GM23338 (cell line): ENCODE data around the gene MAPRE2. TPM values are rescaled to one million over a fixed set of nuclear protein-coding genes. Genes with fewer than 3 reads are reported as not detected.

Experiments
- ATAC-seq: fragments of 200-7000 bp; cut with Tn5 transposase; 3 replicates; pipeline ENCODE4 v1.9.1; 2020
- DNase-seq: peaks from one replicate; pipeline ENCODE4 v3.0.0-alpha.2; 2015; ENCODE audit warnings: low spot score
- H2AFZ ChIP-seq: fragments of 200-600 bp; sonication (generic); 2 replicates; pipeline ENCODE4 v1.8.0; 2016; ENCODE audit warnings: antibody characterized with exemption, mild to moderate bottlenecking, moderate library complexity
- H3F3A ChIP-seq: fragments of 200-600 bp; sonication (generic); replicated peaks from 2 replicates; pipeline ENCODE4 v1.8.0; 2017; ENCODE audit warnings: antibody characterized with exemption, mixed run types, low read depth
- H3K27ac ChIP-seq: fragments of 200-600 bp; sonication (generic); 2 replicates; pipeline ENCODE4 v1.6.1; 2016; ENCODE audit warnings: low read depth
- H3K27me3 ChIP-seq: fragments of 200-600 bp; sonication (generic); 2 replicates; pipeline ENCODE4 v1.8.0; 2016; ENCODE audit warnings: mild to moderate bottlenecking, mixed run types, moderate library complexity; ENCODE audit not compliant: insufficient read depth
- H3K36me3 ChIP-seq: fragments of 200-600 bp; sonication (generic); 2 replicates; pipeline ENCODE4 v1.8.0; 2016; ENCODE audit warnings: mild to moderate bottlenecking; ENCODE audit not compliant: insufficient read depth
- H3K4me1 ChIP-seq: fragments of 200-600 bp; sonication (generic); 2 replicates; pipeline ENCODE4 v1.8.0; 2016; ENCODE audit warnings: mild to moderate bottlenecking, moderate library complexity; ENCODE audit not compliant: insufficient read depth
- H3K4me2 ChIP-seq: fragments of 200-600 bp; sonication (generic); 2 replicates; pipeline ENCODE4 v1.7.1; 2017; ENCODE audit warnings: mixed run types
- H3K4me3 ChIP-seq: fragments of 200-600 bp; sonication (generic); 2 replicates; pipeline ENCODE4 v1.6.1; 2016; ENCODE audit warnings: mixed run types
- H3K79me2 ChIP-seq: fragments of 200-600 bp; sonication (generic); replicated peaks from 2 replicates; pipeline ENCODE4 v1.8.0; 2017; ENCODE audit warnings: mild to moderate bottlenecking; ENCODE audit not compliant: insufficient read depth
- H3K9me2 ChIP-seq: fragments of 200-600 bp; sonication (generic); 2 replicates; pipeline ENCODE4 v1.8.0; 2017; ENCODE audit not compliant: insufficient read depth
- H4K20me1 ChIP-seq: fragments of 200-600 bp; sonication (generic); replicated peaks from 2 replicates; pipeline ENCODE4 v1.8.0; 2017; ENCODE audit warnings: mild to moderate bottlenecking; ENCODE audit not compliant: insufficient read depth
- H3K27ac Mint-ChIP-seq: 2 replicates; pipeline ENCODE4 v1.8.0; 2020; ENCODE audit warnings: inconsistent platforms, mild to moderate bottlenecking, moderate library complexity, mixed read lengths
- H3K27me3 Mint-ChIP-seq: 3 replicates; pipeline ENCODE4 v1.8.0; 2022; ENCODE audit warnings: low read depth, mild to moderate bottlenecking, moderate library complexity, mixed read lengths, inconsistent platforms; ENCODE audit not compliant: insufficient read depth, poor library complexity
- H3K36me3 Mint-ChIP-seq: 3 replicates; pipeline ENCODE4 v1.8.0; 2021; ENCODE audit warnings: low read depth, mild to moderate bottlenecking, inconsistent platforms, moderate library complexity, mixed read lengths
- H3K4me1 Mint-ChIP-seq: 3 replicates; pipeline ENCODE4 v1.8.0; 2020; ENCODE audit warnings: mild to moderate bottlenecking, inconsistent platforms, mixed read lengths
- H3K4me3 Mint-ChIP-seq: 3 replicates; pipeline ENCODE4 v1.8.0; 2021; ENCODE audit warnings: moderate library complexity, mild to moderate bottlenecking, inconsistent platforms, mixed read lengths
- H3K9me3 Mint-ChIP-seq: 3 replicates; pipeline ENCODE4 v1.8.0; 2020; ENCODE audit warnings: moderate library complexity, mild to moderate bottlenecking, inconsistent platforms, mixed read lengths
- CREB1 ChIP-seq: fragments of 250-450 bp; sonication (Bioruptor Pico); IDR thresholded peaks from 2 replicates; pipeline ENCODE4 v1.5.0; 2020; ENCODE audit warnings: low read depth, mild to moderate bottlenecking, moderate library complexity
- ETS1 ChIP-seq: IDR thresholded peaks from 2 replicates; pipeline ENCODE4 v1.6.1; 2016; ENCODE audit warnings: antibody characterized with exemption
- EZH2phosphoT487 ChIP-seq: fragments of 200-600 bp; sonication (generic); IDR thresholded peaks from one replicate; pipeline ENCODE4 v1.8.1; 2018; ENCODE audit warnings: antibody characterized with exemption; ENCODE audit not compliant: unreplicated experiment
- JUNB ChIP-seq: IDR thresholded peaks from one replicate; pipeline ENCODE4 v1.6.1; 2016; ENCODE audit warnings: antibody characterized with exemption; ENCODE audit not compliant: unreplicated experiment
- NANOG ChIP-seq: IDR thresholded peaks from 2 replicates; pipeline ENCODE4 v1.6.1; 2016; ENCODE audit warnings: antibody characterized with exemption, borderline replicate concordance
- REST ChIP-seq: IDR thresholded peaks from one replicate; pipeline ENCODE4 v1.6.1; 2018; ENCODE audit warnings: antibody characterized with exemption; ENCODE audit not compliant: unreplicated experiment
- STAT1 ChIP-seq: IDR thresholded peaks from one replicate; pipeline ENCODE4 v1.6.1; 2016; ENCODE audit warnings: antibody characterized with exemption; ENCODE audit not compliant: unreplicated experiment
- ZNF114 ChIP-seq: fragments of 250-450 bp; sonication (Bioruptor Pico); IDR thresholded peaks from 2 replicates; pipeline ENCODE4 v1.5.0; 2020; ENCODE audit warnings: mild to moderate bottlenecking, moderate library complexity
- ZNF331 ChIP-seq: fragments of 250-450 bp; sonication (Bioruptor Pico); IDR thresholded peaks from 2 replicates; pipeline ENCODE4 v1.5.0; 2020; ENCODE audit warnings: low read depth, mild to moderate bottlenecking, moderate library complexity
- polyA plus RNA-seq: library from polyadenylated mRNA; unstranded; fragments of >200 nt; fragmentation: Nextera tagmentation; extraction: Ambion mirVana; gene quantifications from 2 replicates; pipeline ENCODE4 v1.2.1, GENCODE V29; 2016
- total RNA-seq: library from RNA; depleted of rRNA; stranded (reverse); fragments of >200 nt; shearing (Covaris generic); gene quantifications from 2 replicates; pipeline ENCODE4 v1.2.3, GENCODE V29; 2014

Gene MAPRE2
- total and polyA plus RNA-seq, 2 experiments from 2014 or later, result 17.8 to 40.4 TPM

GRCh38 chr18:35136248-35136647, 95.0 kb downstream of the MAPRE2 start:
- H3K36me3 Mint-ChIP-seq, result peaks cover 14% of the 10 kb centered on the region
- H3K4me1 Mint-ChIP-seq, result peaks cover 26% of the 10 kb centered on the region; the same call in 2 of the 3 replicates
- ATAC-seq (no peak), DNase-seq (no peak)
- Histone ChIP-seq H3K9me2 (no peaks in the 10 kb centered on the region), H3K27me3 (no peaks in the 10 kb centered on the region), H3K4me3 (no peak overlapping the region), H3F3A (no peaks in the 10 kb centered on the region), H3K4me1 (peaks cover 8% of the 10 kb centered on the region), H2AFZ (no peak overlapping the region), H3K27ac (no peak overlapping the region), H3K36me3 (no peaks in the 10 kb centered on the region), H4K20me1 (no peaks in the 10 kb centered on the region), H3K4me2 (no peak overlapping the region), H3K79me2 (no peaks in the 10 kb centered on the region)
- no peak overlapping the region for H3K27ac Mint-ChIP-seq
- no peak overlapping the region for H3K4me3 Mint-ChIP-seq
- H3K9me3 Mint-ChIP-seq, result no peaks in the 10 kb centered on the region
- no peak for TF ChIP-seq NANOG
- peaks cover 3% of the 10 kb centered on the region for H3K27me3 Mint-ChIP-seq

GRCh38 chr18:35136885-35137284, 95.7 kb downstream of the MAPRE2 start:
- H3K27me3 ChIP-seq, result no peaks in the 10 kb centered on the region
- Mint-ChIP-seq H3K9me3 (no peaks in the 10 kb centered on the region), H3K27ac (no peak overlapping the region), H3K36me3 (peaks cover 14% of the 10 kb centered on the region), H3K4me3 (no peak overlapping the region), H3K27me3 (peaks cover 3% of the 10 kb centered on the region), H3K4me1 (peaks cover 26% of the 10 kb centered on the region; the same call in 2 of the 3 replicates)
- no peaks in the 10 kb centered on the region for H4K20me1 ChIP-seq
- DNase-seq (no peak), ATAC-seq (no peak)
- H3K4me2 ChIP-seq, result no peak overlapping the region
- H3K9me2 ChIP-seq, result no peaks in the 10 kb centered on the region
- H3K79me2 ChIP-seq, result no peaks in the 10 kb centered on the region
- H3K27ac ChIP-seq, result no peak overlapping the region
- no peak overlapping the region for H2AFZ ChIP-seq
- no peaks in the 10 kb centered on the region for H3K36me3 ChIP-seq
- no peak overlapping the region for H3K4me3 ChIP-seq
- TF ChIP-seq ETS1 (no peak), ZNF331 (CRISPR knock-in tag) (no peak), REST (no peak)
- H3K4me1 ChIP-seq, result peaks cover 8% of the 10 kb centered on the region
- H3F3A ChIP-seq, result no peaks in the 10 kb centered on the region

- ATAC-seq (no peak), DNase-seq (no peak)
- Histone ChIP-seq H3F3A (no peaks in the 10 kb centered on the region), H3K27me3 (no peaks in the 10 kb centered on the region), H3K4me1 (peaks cover 8% of the 10 kb centered on the region), H3K9me2 (no peaks in the 10 kb centered on the region), H3K36me3 (no peaks in the 10 kb centered on the region), H3K27ac (no peak overlapping the region), H3K4me2 (no peak overlapping the region), H4K20me1 (no peaks in the 10 kb centered on the region), H3K4me3 (no peak overlapping the region), H3K79me2 (no peaks in the 10 kb centered on the region), H2AFZ (no peak overlapping the region)
- Mint-ChIP-seq H3K9me3 (no peaks in the 10 kb centered on the region), H3K36me3 (peaks cover 14% of the 10 kb centered on the region), H3K4me1 (peaks cover 27% of the 10 kb centered on the region), H3K27me3 (peaks cover 3% of the 10 kb centered on the region), H3K4me3 (no peak overlapping the region), H3K27ac (no peak overlapping the region)
- TF ChIP-seq CREB1 (CRISPR knock-in tag), result no peak
- TF ChIP-seq ETS1, result no peak
- TF ChIP-seq REST, result no peak
- no peak for TF ChIP-seq EZH2phosphoT487
- TF ChIP-seq STAT1, result no peak
- no peak for TF ChIP-seq ZNF114 (CRISPR knock-in tag)
- TF ChIP-seq JUNB, result no peak
Measured at GRCh38 chr18:35137632-35138031, 96.4 kb downstream of the MAPRE2 start.
